NB4 (cell line): ENCODE measurements around the gene ACIN1.
"Not testable (repeated sequence)": the region's sequence is repeated elsewhere in the genome, so short reads cannot be mapped to it uniquely, and the experiment has no call there.

Experiments
- DNase-seq: peaks from one replicate; pipeline ENCODE4 v3.0.0; 2010; ENCODE audit warnings: low read depth
- H3K4me3 ChIP-seq: one replicate; pipeline ENCODE4 v1.5.1; 2011; ENCODE audit warnings: mild to moderate bottlenecking, low read depth, low read length, moderate library complexity
- CTCF ChIP-seq: IDR thresholded peaks from one replicate; pipeline ENCODE4 v1.5.1; 2012; ENCODE audit warnings: low read depth, low read length
- MAX ChIP-seq: IDR thresholded peaks from 2 replicates; pipeline ENCODE4 v1.6.1; 2011; ENCODE audit warnings: low read depth, low read length
- MYC ChIP-seq: IDR thresholded peaks from 2 replicates; pipeline ENCODE4 v1.6.1; 2011; ENCODE audit warnings: low read depth, low read length
- POLR2A ChIP-seq: IDR thresholded peaks from 2 replicates; pipeline ENCODE4 v1.6.1; 2011; ENCODE audit warnings: mild to moderate bottlenecking; ENCODE audit not compliant: insufficient read length; ENCODE audit errors: extremely low read depth

ACIN1 gene

GRCh38 chr14:23113431-23114119 lies 18.6 kb upstream of the ACIN1 start:
- peak; percentile 98 for DNase-seq
- TF ChIP-seq CTCF (no peak), MAX (0 out of 2 replicates have a peak, but pooled peaks have one; percentile 51), POLR2A (peak; percentile 38), MYC (peak; percentile 83; the same call in 1 of the 2 replicates)
- peak overlapping the region; percentile 37 for H3K4me3 ChIP-seq

GRCh38 chr14:23112359-23113178 lies 17.6 kb upstream of the ACIN1 start:
- DNase-seq, result peak; percentile 99
- peak overlapping the region; percentile 19 for H3K4me3 ChIP-seq
- peak; percentile 62 for TF ChIP-seq MAX
- TF ChIP-seq POLR2A, result peak; percentile 28
- no peak for TF ChIP-seq CTCF
- peak; percentile 79; the same call in 1 of the 2 replicates for TF ChIP-seq MYC

GRCh38 chr14:23110579-23111365 lies 15.8 kb upstream of the ACIN1 start:
- peak; percentile 65 for DNase-seq
- no peak overlapping the region for H3K4me3 ChIP-seq
- TF ChIP-seq MAX (no peak), POLR2A (no peak), CTCF (no peak), MYC (no peak)

- H3K4me3 ChIP-seq, result no peak overlapping the region
- no peak for TF ChIP-seq CTCF
- no peak for TF ChIP-seq MAX
- TF ChIP-seq MYC, result no peak
- TF ChIP-seq POLR2A, result no peak
- no peak for DNase-seq
Observed at GRCh38 chr14:23109769-23110168, 14.8 kb upstream of the ACIN1 start.

- not testable (repeated sequence) for H3K4me3 ChIP-seq, DNase-seq
Observed at GRCh38 chr14:23108169-23108568, 13.2 kb upstream of the ACIN1 start.

- not testable (repeated sequence) for DNase-seq, H3K4me3 ChIP-seq
Observed at GRCh38 chr14:23107620-23108019, 12.7 kb upstream of the ACIN1 start.
